HL-60/S4 (cell line): ENCODE measurements around the gene NCAN.

ENCODE experiments used
- in situ Hi-C: fragments of 300-500 bp; cut with MboI; formaldehyde crosslinking; loops from 2 replicates; pipeline ENCODE4 v1.14.3; 2022; ENCODE audit warnings: low sequenced_read_pairs

NCAN gene

DNA sequence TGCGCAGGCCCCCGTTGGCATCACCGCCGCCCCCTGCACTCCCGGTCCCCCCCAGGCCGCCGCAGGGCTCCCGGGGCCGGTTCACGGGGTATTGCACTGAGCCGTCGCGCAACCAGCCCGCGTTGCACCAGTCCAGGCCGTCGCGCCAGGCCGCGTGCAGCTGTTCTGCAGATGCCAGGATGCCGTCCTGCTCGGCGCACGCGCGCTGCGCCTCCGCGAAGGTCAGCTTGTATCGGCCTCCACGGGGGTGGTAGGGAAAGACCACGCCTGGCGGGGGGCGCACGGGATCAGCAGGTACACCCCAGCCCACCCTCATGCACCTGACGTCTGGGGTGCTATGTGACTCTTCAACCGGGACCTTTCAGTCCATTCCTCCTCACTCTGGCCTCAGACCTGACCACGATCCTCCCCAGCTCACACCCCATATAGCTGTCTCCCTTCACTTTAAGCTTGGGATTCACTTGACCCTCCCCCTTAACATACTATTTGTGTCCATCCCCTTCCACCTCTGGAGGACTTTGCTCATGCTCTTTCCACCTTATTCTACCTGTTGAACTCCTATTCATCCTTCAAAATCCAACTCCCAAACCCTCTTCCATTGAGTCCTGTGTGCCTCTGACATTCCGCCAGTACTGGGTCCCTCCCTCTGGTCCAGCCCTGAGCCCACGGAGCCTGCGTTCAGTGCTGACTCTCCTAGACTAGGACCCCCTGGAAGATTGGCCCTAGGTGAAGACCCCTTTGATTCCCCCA lies 47.0 kb downstream of the NCAN start:
- in situ Hi-C loops = no loop called here

DNA sequence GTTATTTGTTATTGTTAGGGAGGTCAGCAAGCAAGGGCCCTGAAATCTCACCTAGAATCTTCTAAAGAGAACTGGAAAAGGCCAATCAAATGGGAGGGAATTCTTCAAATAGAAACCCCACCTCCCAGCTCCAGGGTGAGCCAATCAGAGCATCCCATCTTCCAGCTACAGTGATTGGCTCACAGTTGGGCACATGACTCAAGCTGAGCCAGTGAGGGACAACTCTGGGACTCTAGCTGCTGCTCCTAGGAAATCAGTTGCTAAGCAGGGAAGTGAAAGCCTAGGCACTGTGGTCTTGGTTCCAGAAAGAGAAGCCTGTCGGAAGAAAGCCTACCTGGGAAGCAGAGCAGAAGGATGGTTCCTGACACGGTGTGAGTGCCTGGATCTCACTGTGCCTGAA lies 48.0 kb downstream of the NCAN start:
- in situ Hi-C loops = no loop called here

DNA sequence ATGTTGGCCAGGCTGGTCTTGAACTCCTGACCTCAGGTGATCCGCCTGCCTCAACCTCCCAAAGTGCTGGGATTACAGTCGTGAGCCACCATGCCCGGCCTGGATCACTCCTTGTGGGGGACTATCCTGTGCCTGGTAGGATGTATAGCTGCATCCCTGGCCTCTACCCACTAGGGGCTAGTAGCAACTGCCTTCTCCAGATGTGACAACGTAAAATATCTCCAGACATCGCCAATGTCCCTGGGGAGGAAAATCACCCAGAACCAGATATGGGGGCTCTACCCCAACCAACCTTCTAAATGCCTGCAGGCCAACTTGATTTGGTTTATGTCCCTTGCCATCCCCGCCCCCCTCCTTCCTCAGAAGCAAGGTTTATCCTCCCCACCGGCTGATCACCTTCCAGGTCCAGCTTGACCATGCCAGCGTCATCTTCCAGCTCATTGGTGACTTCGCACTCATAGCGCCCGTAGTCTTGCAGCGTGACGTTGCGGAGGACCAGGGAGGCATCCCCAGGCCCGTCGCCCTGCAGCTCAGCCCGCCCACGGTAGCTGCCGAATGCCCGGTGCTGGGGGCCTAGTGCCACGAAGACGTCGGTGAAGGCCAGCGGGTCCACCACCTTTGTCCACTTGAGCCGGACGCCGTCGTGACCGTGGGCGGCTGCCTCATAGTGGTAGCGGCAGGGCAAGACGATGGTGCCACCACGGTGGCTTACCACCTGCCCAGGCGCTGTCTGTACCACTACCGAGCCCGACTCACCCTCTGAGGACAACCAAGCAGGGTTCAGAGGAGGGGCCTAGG lies 48.9 kb downstream of the NCAN start:
- in situ Hi-C loops = no loop called here

DNA sequence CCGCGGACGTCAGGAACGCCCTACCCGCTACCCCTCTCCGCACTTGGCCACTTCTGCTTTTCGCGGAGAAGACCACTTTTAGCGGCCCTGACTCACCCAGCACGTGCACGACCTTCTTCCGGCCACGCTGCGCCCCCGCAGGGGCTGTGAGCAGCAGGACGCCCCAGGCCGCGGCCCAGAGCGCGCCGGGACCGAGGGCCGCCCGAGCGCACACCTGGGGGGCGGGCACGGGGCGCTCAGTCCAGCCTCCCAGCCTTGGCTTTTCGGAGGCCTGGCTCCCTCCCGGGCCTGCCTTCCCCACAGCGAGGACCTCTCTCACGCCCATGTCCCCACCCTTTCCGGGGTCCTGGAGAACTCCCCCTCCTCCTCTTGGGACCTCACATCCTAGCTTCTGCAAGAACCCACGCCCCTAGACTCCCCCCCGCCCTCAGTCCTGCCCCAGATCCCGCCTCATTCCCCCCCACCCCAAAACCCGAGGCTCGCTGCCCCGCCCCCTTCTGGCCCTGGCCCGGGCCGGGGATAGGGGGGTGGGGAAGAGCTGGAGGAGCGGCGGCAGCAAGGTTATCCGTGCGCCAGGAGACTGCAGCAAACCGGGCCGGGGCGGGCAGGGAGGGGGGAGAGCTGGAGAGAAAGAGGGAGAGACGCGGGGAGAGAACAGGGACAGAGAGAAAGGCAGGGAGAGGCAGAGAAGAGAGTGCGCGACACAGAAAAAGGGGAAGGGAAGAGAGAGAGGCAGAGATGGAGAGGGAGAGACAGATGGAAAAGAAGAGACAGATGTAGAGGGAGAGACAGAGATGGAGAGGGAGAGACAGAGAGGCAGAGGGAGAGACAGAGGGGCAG lies 49.8 kb downstream of the NCAN start:
- in situ Hi-C loops = no loop called here

DNA sequence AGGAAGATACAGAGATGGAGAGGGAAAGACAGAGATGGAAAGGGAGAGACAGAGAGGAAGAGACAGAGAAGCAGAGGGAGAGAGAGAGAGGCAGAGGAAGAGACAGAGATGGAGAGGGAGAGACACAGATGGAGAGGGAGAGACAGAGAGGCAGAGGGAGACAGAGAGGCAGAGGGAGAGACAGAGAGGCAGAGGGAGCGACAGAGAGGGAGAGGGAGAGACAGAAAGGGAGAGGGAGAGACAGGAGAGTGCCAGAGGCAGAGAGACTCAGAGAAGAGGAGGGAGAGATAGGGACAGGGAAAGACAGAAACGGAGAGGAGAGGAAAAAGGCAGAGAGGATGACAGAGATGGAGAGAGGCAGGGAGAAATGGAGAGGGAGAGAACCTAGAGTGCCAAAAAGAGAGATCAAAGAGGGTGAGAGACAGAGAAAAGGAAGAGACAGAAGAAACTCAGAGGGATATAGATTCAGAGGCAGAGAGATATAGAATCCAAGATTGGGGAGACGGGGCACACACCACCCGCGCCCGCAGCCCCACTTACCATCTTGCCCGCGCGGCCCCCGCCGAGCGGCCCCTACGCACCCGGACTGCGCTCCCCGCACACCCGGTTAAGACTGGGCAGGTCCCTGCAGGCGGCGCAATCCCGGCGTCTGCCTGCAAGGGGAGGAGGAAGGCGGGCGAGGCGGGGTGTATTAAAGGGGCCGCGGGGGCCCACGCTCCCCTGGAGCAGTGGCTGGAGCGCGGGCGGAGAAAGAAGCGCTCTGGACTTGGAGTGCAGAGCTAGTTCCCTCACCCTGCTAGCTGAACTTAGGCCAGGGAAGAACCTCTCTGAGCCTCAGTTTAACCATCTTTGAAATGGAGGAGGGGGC lies 50.7 kb downstream of the NCAN start:
- in situ Hi-C loops = no loop called here

DNA sequence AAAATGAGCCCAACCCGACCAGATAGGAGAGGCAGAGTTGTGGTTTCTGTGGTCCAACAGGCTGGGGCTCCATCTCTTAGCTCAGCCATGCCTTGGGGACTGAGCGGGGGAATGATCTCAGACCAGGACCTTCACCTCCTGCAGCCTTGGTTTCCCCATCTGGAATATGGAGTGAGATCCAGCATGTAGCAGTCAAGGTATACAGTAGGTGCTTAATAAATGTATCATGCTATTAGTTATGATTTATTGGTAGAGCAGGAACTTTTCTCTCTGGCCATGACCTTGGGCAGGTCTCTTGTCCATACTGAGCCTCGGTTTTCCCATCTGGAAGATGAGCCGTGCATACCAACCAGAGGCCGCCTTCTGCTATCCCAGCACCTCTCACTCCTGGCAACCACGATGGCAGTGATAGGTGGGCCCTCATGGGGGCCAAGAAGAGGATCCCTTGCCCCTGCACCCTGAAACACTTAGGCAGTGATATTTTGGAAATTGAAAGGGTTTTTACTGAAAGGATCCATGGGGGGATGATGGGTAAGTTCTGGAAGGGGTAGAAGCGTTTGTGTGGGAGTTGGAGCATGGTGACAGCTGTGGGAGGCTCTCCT lies 52.2 kb downstream of the NCAN start:
- in situ Hi-C loops = no loop called here

DNA sequence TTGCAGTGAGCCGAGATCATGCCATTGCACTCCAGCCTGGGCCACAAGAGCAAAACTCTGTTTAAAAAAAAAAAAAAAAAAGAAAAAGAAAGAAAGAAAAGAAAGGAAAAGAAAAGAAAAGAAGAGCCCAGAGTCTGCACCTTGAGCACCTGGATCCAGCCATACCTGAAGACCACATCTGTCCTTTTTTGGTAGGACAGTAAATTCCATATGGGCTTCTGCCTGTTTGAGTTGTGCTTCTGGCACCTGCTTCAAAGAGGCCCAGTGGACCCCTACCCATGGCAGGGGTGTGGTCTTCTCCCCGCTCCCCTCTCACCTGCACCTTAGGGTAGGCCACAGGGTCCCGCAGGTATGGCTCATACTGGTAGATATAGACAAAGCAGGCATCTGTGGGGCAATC lies 55.5 kb downstream of the NCAN start:
- in situ Hi-C loops = no loop called here

DNA sequence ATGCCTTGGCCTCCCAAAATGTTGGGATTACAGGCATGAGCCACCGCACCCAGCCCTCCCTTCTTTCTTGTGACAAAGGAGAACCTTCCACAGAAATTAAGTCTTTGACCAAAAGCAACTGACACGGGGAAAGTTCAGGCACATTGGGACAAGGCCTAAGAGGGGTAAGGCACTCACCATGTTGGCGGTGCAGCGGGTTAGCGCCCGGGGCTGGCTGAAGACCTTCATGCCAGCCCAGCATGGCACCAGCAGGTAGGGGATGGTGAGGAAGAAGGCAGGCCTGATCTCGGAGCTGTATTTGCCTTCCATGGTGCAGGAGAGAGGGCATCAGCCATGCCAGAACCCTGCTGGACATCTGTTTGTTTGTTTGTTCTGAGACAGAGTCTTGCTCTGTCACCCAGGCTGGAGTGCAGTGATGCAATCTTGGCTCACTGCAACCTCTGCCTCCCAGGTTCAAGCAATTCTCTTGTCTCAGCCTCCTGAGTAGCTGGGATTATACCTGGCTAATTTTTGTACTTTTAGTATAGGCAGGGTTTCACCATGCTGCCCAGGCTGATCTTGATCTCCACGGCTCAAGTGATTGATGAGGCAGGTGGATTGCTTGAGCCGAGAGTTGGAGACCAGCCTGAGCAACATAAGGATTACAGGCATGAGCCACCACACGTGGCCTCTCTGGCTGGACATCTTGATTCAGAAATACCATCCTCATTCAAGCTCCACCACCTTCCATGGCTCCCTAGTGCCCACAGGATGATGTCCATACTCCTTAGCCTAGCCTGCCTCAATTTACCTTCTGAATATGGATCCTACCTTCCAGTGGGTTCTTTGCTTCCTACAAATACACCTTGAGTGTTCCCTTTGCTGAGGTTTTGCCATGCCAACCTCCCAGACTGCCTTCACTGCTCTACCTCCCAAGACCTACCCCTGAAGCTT lies 57.0 kb downstream of the NCAN start:
- in situ Hi-C loops = no loop called here

DNA sequence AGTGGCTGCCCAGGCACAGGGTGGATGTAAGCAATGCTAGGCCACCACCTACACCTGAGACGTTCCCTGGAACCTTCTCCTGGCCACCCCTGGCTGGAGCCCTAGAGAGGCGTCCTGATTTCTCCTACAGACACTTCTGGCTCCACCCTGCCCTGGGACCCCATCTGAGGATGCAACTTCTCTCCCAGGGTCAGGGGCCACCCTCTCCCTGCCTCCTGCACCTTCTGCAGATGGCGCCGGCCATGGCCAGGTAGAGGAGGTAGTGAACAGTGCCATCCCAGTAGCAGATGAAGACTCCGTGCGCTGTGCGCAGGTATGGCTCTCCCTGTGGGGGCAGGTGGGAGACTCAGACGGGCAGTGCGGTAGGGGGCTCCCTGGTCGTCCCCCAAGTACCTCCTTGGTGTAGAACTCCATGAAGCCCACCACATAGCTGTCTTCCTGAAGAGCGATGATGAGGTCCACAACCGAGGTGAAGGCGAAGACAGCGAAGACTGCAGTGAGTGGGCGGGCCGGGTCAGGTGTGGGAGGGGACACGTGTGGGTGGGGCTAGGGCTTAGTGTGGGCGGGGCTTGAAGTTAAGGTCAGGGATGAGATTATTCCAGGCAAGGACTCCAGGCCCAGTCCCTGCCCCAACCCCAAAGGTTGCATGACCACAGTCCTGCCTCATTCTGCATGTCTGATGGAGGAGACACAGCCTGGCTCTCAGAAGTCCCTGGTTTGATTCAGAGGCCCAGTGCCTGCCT lies 58.4 kb downstream of the NCAN start:
- in situ Hi-C loops = no loop called here

DNA sequence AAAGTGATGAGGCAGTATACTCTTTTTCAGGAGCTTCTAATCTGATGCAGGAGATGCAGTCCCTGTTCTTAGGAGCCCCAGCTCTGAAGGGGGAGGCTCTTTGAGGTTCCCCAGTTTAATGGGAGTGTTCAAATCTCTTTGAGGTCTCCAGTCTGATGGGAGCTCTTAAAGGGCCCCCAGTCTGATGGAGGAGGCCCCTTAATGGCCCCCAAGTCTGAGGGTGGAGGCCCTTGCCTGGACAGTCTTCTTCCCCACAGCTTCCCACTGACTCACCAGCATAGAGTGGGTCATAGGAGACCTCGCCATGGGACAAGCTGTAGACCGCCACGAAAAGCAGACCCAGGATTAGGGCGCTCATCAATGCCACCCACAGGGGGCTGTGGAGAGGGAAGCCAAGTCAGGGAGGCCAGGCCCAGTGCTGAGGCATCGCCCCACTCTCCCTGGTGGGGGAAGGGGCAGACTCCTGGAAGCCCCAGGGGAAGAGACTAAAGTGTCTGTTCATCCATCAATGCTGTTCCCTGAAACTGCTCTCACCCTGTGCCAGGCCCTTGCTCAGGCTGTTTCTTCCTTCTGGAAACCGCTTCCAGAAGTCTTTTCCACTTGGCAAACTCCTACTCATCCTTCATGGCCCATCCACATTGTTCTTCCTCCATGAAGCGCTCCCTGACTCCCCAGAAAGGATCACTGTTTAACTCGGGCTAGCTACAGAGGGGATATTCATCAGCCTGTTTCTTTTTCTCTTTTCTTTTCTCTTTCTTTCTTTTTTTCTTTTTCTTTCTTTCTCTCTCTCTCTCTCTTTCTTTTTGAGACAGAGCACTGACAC lies 59.2 kb downstream of the NCAN start:
- in situ Hi-C loops = no loop called here

DNA sequence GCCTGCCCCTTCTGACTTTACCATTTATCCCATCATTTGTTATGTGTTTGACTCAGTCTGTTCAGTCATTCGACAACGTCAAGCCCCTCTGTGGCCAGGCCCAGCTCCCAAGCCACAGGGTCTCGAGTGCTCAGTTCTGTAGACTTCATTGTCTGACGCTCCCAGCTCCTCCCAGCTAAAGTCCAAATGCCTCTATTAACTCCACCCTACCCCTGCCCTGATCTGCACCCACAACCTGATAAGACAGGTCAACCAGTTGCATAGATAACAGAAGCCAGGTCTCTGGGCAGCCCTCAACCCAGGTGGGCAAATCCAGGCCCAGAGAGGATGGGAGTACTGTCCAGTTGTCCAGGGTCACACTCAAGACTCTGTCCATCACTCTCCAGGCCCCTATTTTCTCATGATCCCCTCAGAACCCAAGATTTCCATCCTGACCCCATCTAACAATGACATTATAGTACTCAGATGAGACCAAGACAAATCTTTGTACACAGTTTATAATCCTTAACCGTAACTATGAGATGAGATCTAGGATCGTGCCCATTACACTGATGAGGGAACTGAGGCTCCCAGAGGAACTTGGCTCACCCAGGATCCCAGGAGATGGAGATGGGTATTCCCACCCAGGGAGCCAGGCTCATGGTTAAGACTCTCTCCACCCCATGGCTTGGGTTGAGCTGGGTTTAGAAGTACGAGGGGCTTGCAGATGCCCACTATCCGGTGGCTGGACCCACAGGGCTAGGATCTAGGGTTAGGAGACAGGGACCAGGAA lies 60.3 kb downstream of the NCAN start:
- in situ Hi-C loops = no loop called here

DNA sequence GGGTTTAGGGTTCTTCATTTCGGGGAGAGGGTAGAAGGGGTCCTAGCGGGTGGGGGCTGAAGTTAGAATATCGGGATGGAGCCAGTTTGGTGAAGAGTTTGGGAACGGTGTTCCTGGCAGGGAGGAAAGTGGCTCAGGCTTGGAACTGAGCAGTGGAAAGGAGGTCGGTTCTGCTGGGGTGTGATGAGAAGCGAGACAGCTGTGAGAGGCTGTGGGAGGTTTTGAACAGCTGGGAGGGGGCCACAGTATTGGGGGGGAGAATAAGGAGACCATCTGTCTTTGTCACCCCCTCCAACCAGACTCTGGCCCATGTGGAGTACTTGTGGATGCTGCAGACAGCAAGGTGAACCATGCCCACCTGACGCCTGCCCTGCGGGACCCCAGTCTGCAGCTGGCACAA lies 62.4 kb downstream of the NCAN start:
- in situ Hi-C loops = no loop called here

DNA sequence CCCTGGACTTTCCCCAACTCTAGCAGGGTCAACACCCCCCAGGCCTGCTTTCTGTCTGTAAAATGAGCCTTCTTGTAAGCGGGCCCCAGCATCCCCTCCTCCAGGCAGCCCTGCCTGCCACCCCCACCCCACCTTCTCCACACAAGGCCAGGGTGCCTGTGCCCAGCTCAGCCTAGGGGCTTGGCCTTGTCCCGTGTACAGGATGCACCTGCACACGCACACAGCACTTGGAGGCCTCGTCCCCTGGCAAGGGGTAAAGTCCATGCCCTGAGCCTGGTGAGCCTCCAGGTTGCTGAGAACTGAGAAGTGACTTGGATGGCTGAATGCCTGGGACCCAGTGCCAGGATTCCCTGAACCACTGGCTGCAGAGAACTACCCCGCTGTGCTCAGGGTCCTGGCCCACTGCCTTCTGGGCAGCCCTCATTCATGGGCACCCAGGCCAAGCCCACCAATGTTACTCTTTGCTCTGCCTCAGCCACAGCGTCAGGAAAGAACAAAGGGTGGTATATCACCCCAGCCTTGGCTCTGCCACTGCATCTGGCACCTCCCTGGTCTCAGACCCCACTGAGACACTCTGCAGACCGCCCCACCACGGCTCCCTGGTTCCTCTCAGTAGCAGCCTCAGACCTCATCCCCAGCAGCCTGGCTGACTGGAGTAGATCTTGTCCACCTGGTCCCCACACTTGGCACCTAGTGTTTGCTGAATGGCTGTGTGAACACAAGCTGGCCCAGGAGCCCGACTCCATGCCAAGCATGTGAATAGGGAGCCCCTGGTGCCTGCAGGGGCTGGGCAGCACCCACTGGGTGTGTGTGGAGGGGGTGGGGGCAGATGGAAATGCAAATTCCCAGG lies 63.2 kb downstream of the NCAN start:
- in situ Hi-C loops = no loop called here

DNA sequence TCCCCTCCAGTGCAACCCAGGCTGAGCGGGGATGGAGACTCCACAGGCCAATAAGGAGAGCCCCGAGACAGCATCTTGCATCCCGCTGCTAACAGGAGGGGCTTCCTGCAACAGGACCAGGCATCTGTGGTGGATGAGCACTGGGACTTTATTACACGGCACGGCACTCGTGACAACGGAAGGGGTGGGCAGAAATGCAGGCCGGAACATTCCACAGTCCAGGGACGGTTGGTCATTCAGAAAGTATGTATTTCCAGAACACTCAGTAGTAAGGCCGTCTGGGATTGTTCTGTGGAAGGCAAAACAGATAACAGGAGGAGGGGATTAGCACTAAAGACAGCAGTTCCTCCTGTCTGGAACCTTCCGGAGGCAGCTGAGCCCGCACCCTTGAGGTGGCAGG lies 64.6 kb downstream of the NCAN start:
- in situ Hi-C loops = no loop called here

DNA sequence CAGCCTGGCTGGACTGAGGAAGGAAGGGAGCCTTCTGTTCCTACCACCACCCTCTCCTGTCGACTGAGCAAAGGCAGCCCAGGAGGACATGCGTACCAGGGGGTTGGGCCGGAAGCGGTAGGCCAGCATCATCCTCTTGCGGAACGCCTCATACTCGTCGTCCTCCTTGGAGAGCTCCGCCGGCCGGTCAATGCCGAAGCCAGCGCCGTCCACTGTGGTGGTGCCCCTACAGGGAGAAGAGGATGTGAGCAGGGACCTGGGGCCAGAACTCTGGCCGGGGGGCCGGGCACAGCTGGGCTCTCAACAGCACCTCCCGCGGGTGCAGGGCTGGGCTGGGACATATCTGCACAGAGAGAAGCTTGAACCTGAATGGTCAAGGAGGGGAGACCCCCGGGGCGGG lies 65.1 kb downstream of the NCAN start:
- in situ Hi-C loops = no loop called here

DNA sequence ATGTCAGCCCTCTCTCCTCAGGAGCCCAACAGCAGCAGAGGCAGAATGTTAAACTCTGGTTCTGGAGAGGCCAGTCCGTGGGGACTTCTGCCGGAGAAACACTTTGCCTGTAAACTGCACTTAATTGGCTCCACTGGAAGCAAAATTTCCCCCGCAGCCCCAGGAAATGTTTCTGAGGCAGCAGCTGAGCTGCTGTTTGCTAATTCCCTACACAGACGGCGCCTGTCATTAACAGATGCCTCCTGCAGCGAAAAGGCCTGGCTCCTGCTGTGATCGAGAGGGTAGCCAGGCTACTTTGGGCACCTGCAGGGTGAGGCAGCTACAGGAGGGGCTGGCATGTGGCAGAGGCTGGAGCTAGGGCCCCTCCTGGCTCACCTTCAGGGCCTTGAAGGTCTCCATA lies 66.6 kb downstream of the NCAN start:
- in situ Hi-C loops = no loop called here
